Astrocyte (in vitro differentiated cells and primary cell): ENCODE data around the gene MGMT. TPM values are rescaled to one million over a fixed set of nuclear protein-coding genes. Genes with fewer than 3 reads are reported as not detected.
"Not testable (repeated sequence)": the region's sequence is repeated elsewhere in the genome, so short reads cannot be mapped to it uniquely, and the experiment has no call there.

Experiments used
- DNase-seq: peaks from one replicate; pipeline ENCODE4 v3.0.0-alpha.2; 2010; ENCODE audit warnings: low read depth
- FAIRE-seq: peaks from 2 replicates; lab custom pipeline; 2011; peaks lifted over from hg19 to GRCh38; lab: Jason Lieb, UNC
- H2AFZ ChIP-seq: 2 replicates; pipeline ENCODE4 v1.6.0; 2012; ENCODE audit warnings: low read depth, low read length, inconsistent platforms
- H3K27ac ChIP-seq: 2 replicates; pipeline ENCODE4 v1.5.1; 2011; ENCODE audit warnings: low read depth, low read length, inconsistent platforms
- H3K27me3 ChIP-seq: 2 replicates; pipeline ENCODE4 v1.6.0; 2011; ENCODE audit warnings: low read length, inconsistent platforms; ENCODE audit not compliant: insufficient read depth
- H3K36me3 ChIP-seq: 2 replicates; pipeline ENCODE4 v1.5.1; 2011; ENCODE audit warnings: low read length, inconsistent platforms; ENCODE audit not compliant: insufficient read depth
- H3K4me1 ChIP-seq: 2 replicates; pipeline ENCODE4 v1.5.1; 2011; ENCODE audit warnings: low read length, inconsistent platforms; ENCODE audit not compliant: insufficient read depth
- H3K4me2 ChIP-seq: 2 replicates; pipeline ENCODE4 v1.6.0; 2012; ENCODE audit warnings: low read length, inconsistent platforms
- H3K4me3 ChIP-seq: 2 replicates; pipeline ENCODE4 v1.5.1; 2011; ENCODE audit warnings: low read depth, mild to moderate bottlenecking, low read length, inconsistent platforms; ENCODE audit not compliant: insufficient read depth
- H3K79me2 ChIP-seq: 2 replicates; pipeline ENCODE4 v1.6.0; 2012; ENCODE audit warnings: mild to moderate bottlenecking, low read length, inconsistent platforms; ENCODE audit not compliant: insufficient read depth
- H3K9ac ChIP-seq: 2 replicates; pipeline ENCODE4 v1.6.0; 2012; ENCODE audit warnings: mild to moderate bottlenecking, low read length, inconsistent platforms
- H3K9me3 ChIP-seq: 2 replicates; pipeline ENCODE4 v1.5.1; 2012; ENCODE audit warnings: low read depth, mild to moderate bottlenecking, low read length, inconsistent platforms; ENCODE audit not compliant: insufficient read depth
- H4K20me1 ChIP-seq: 2 replicates; pipeline ENCODE4 v1.6.0; 2012; ENCODE audit warnings: low read length, inconsistent platforms; ENCODE audit not compliant: insufficient read depth
- H3K27ac Mint-ChIP-seq: one replicate; pipeline ENCODE4 v1.8.0; 2021; ENCODE audit warnings: mild to moderate bottlenecking, mixed read lengths; ENCODE audit not compliant: unreplicated experiment
- H3K27me3 Mint-ChIP-seq: one replicate; pipeline ENCODE4 v1.8.0; 2021; ENCODE audit warnings: low read depth, mixed read lengths; ENCODE audit not compliant: unreplicated experiment
- H3K36me3 Mint-ChIP-seq: one replicate; pipeline ENCODE4 v1.8.0; 2021; ENCODE audit warnings: low read depth, mixed read lengths; ENCODE audit not compliant: unreplicated experiment
- H3K4me1 Mint-ChIP-seq: one replicate; pipeline ENCODE4 v1.8.0; 2021; ENCODE audit warnings: low read depth, mixed read lengths; ENCODE audit not compliant: unreplicated experiment
- H3K4me3 Mint-ChIP-seq: one replicate; pipeline ENCODE4 v1.8.0; 2021; ENCODE audit warnings: mild to moderate bottlenecking, moderate library complexity, mixed read lengths; ENCODE audit not compliant: unreplicated experiment
- H3K9me3 Mint-ChIP-seq: one replicate; pipeline ENCODE4 v1.8.0; 2021; ENCODE audit warnings: mild to moderate bottlenecking, mixed read lengths; ENCODE audit not compliant: unreplicated experiment
- CTCF ChIP-seq: IDR thresholded peaks from 2 replicates; pipeline ENCODE4 v1.5.1; 2011; ENCODE audit warnings: low read depth, mild to moderate bottlenecking, inconsistent platforms, low read length, moderate library complexity; ENCODE audit not compliant: insufficient read depth
- EZH2 ChIP-seq: IDR thresholded peaks from 2 replicates; pipeline ENCODE4 v1.6.1; 2012; ENCODE audit warnings: mild to moderate bottlenecking, low read length, inconsistent platforms; ENCODE audit not compliant: insufficient read depth
- total RNA-seq: library from RNA; stranded (reverse); gene quantifications from 2 replicates; pipeline ENCODE4 v1.2.1, GENCODE V29; 2021

Gene MGMT
- total RNA-seq, 1 donor from 2014 or later, result 9.5 TPM

- H3K9ac ChIP-seq, result no peak overlapping the region
- peaks cover 22% of the 10 kb centered on the region for H3K27me3 Mint-ChIP-seq
- H3K27ac ChIP-seq, result no peak overlapping the region
- no peak overlapping the region for H3K4me3 ChIP-seq
- no peaks in the 10 kb centered on the region for H3K27me3 ChIP-seq
- no peak overlapping the region for H3K4me3 Mint-ChIP-seq
- H3K36me3 ChIP-seq, result no peaks in the 10 kb centered on the region
- no peak overlapping the region for H2AFZ ChIP-seq
- no peak for TF ChIP-seq EZH2
- TF ChIP-seq CTCF, result no peak
- H3K27ac Mint-ChIP-seq, result no peak overlapping the region
- no peaks in the 10 kb centered on the region for H3K36me3 Mint-ChIP-seq
- H3K4me1 Mint-ChIP-seq, result no peaks in the 10 kb centered on the region
- H3K9me3 ChIP-seq, result peaks cover 9% of the 10 kb centered on the region
- no peaks in the 10 kb centered on the region for H3K9me3 Mint-ChIP-seq
- H3K79me2 ChIP-seq, result no peaks in the 10 kb centered on the region
- DNase-seq, result no peak
- no peaks in the 10 kb centered on the region for H4K20me1 ChIP-seq
- no peak for FAIRE-seq
- no peak overlapping the region for H3K4me2 ChIP-seq
- H3K4me1 ChIP-seq, result no peaks in the 10 kb centered on the region
These were observed 42.1 kb upstream of the MGMT start for GRCh38 chr10:129424978-129425377.

DNA sequence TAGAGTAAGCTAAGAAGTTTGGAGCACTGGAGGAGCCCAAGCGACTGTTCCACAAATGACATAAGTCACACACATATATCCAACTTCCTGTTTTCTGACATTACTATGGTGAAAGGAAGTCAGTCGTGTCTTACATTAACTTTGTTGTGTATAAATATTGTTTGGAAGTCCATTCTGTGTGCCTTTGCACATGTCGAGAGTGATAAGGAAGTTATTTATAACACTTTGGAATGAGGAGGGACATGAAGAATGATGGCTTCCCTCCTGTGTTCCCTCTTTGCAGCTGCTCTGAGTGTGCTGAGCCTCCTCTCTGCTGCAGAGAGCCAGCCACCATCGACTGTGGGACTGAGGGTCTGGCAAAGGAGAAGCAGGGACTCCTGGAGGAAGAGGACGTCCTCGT, 40.4 kb upstream of the MGMT start:
- H2AFZ ChIP-seq, result no peak overlapping the region
- H3K9me3 ChIP-seq, result peaks cover 5% of the 10 kb centered on the region
- no peaks in the 10 kb centered on the region for H3K4me1 ChIP-seq
- Mint-ChIP-seq H3K9me3 (no peaks in the 10 kb centered on the region), H3K27ac (no peak overlapping the region), H3K4me1 (no peaks in the 10 kb centered on the region), H3K36me3 (no peaks in the 10 kb centered on the region), H3K4me3 (no peak overlapping the region), H3K27me3 (peaks cover 20% of the 10 kb centered on the region)
- no peak for FAIRE-seq
- no peaks in the 10 kb centered on the region for H3K36me3 ChIP-seq
- H3K79me2 ChIP-seq, result no peaks in the 10 kb centered on the region
- H3K9ac ChIP-seq, result no peak overlapping the region
- H3K27me3 ChIP-seq, result no peaks in the 10 kb centered on the region
- H4K20me1 ChIP-seq, result no peaks in the 10 kb centered on the region
- no peak overlapping the region for H3K4me2 ChIP-seq
- no peak for TF ChIP-seq CTCF
- no peak for TF ChIP-seq EZH2
- no peak for DNase-seq
- H3K27ac ChIP-seq, result no peak overlapping the region
- H3K4me3 ChIP-seq, result no peak overlapping the region

GRCh38 chr10:129433266-129433665, 33.8 kb upstream of the MGMT start:
- Histone ChIP-seq H3K27me3 (no peaks in the 10 kb centered on the region), H3K4me2 (no peak overlapping the region), H3K9ac (no peak overlapping the region), H2AFZ (no peak overlapping the region), H3K9me3 (peaks cover 5% of the 10 kb centered on the region), H3K79me2 (no peaks in the 10 kb centered on the region), H3K36me3 (no peaks in the 10 kb centered on the region), H3K4me1 (no peaks in the 10 kb centered on the region), H3K4me3 (no peak overlapping the region), H4K20me1 (no peaks in the 10 kb centered on the region), H3K27ac (no peak overlapping the region)
- H3K4me3 Mint-ChIP-seq, result no peak overlapping the region
- H3K27ac Mint-ChIP-seq, result no peak overlapping the region
- peaks cover 10% of the 10 kb centered on the region for H3K27me3 Mint-ChIP-seq
- peaks cover 8% of the 10 kb centered on the region for H3K9me3 Mint-ChIP-seq
- no peak for DNase-seq
- no peaks in the 10 kb centered on the region for H3K36me3 Mint-ChIP-seq
- no peaks in the 10 kb centered on the region for H3K4me1 Mint-ChIP-seq
- TF ChIP-seq CTCF (no peak), EZH2 (no peak)
- no peak for FAIRE-seq

GRCh38 chr10:129435724-129436123, 31.3 kb upstream of the MGMT start:
- FAIRE-seq, H2AFZ ChIP-seq, H3K9ac ChIP-seq, H3K36me3 Mint-ChIP-seq, H4K20me1 ChIP-seq, H3K27ac Mint-ChIP-seq, H3K4me3 Mint-ChIP-seq, DNase-seq, H3K79me2 ChIP-seq, H3K4me3 ChIP-seq, H3K9me3 ChIP-seq, H3K4me1 ChIP-seq, H3K4me2 ChIP-seq, H3K27ac ChIP-seq, H3K36me3 ChIP-seq, H3K27me3 ChIP-seq, H3K4me1 Mint-ChIP-seq: not testable (repeated sequence)
- H3K9me3 Mint-ChIP-seq, result peaks cover 11% of the 10 kb centered on the region
- H3K27me3 Mint-ChIP-seq, result peaks cover 14% of the 10 kb centered on the region
